OCI-LY7 (cell line): Measurements from ENCODE around the gene ASIC3. TPM values are rescaled to one million over a fixed set of nuclear protein-coding genes. Genes with fewer than 3 reads are reported as not detected.

ENCODE experiments used
- BruUV-seq: library from RNA; stranded (reverse); fragments of 400-500 nt; replicated peaks from 2 replicates; lab custom pipeline; 2021; lab: Mats Ljungman, UMichigan
- CTCF ChIA-PET: fragments of 300-600 bp; sonication (Branson Sonifier 250); formaldehyde crosslinking; loops from one replicate; lab custom pipeline; 2022; ENCODE audit warnings: antibody characterized with exemption; ENCODE audit not compliant: unreplicated experiment; lab: Charles Lee
- POLR2A ChIA-PET: fragments of 300-600 bp; sonication (Branson Sonifier 250); formaldehyde crosslinking; loops from one replicate; lab custom pipeline; 2022; ENCODE audit warnings: antibody characterized with exemption; lab: Charles Lee
- DNase-seq: peaks from one replicate; pipeline ENCODE4 v3.0.0-alpha.2; 2015; ENCODE audit warnings: low spot score
- H2AFZ ChIP-seq: fragments of 200-600 bp; sonication (generic), shearing (Covaris generic); 2 replicates; pipeline ENCODE4 v1.6.1; 2014; ENCODE audit warnings: mild to moderate bottlenecking, antibody characterized with exemption, low read length, moderate library complexity
- H3K27ac ChIP-seq: fragments of 200-600 bp; sonication (generic); 2 replicates; pipeline ENCODE4 v1.5.1; 2014; ENCODE audit warnings: mixed run types, low read depth, mild to moderate bottlenecking, moderate library complexity, low read length, inconsistent platforms; ENCODE audit not compliant: poor library complexity, severe bottlenecking
- H3K36me3 ChIP-seq: fragments of 200-600 bp; sonication (generic); 2 replicates; pipeline ENCODE4 v1.6.1; 2014; ENCODE audit warnings: mild to moderate bottlenecking, antibody characterized with exemption, low read length, moderate library complexity, mixed read lengths; ENCODE audit not compliant: insufficient read depth
- H3K4me1 ChIP-seq: fragments of 200-600 bp; sonication (generic); 2 replicates; pipeline ENCODE4 v1.5.1; 2014; ENCODE audit warnings: mild to moderate bottlenecking, low read length; ENCODE audit not compliant: insufficient read depth, poor library complexity, severe bottlenecking
- H3K4me2 ChIP-seq: fragments of 200-600 bp; sonication (generic); 2 replicates; pipeline ENCODE4 v1.6.1; 2014; ENCODE audit warnings: mild to moderate bottlenecking, low read length
- H3K4me3 ChIP-seq: fragments of 200-600 bp; sonication (generic); 2 replicates; pipeline ENCODE4 v1.5.1; 2014; ENCODE audit warnings: mild to moderate bottlenecking, low read depth, low read length; ENCODE audit not compliant: poor library complexity, severe bottlenecking
- H3K79me2 ChIP-seq: fragments of 200-600 bp; sonication (generic); 2 replicates; pipeline ENCODE4 v1.6.1; 2016; ENCODE audit warnings: low read depth, mild to moderate bottlenecking, low read length, moderate library complexity, mixed read lengths; ENCODE audit not compliant: insufficient read depth
- H3K9me2 ChIP-seq: fragments of 200-600 bp; sonication (generic); 2 replicates; pipeline ENCODE4 v1.6.1; 2016; ENCODE audit warnings: mild to moderate bottlenecking, low read length, mixed read lengths; ENCODE audit not compliant: insufficient read depth
- H3K9me3 ChIP-seq: fragments of 200-600 bp; sonication (generic); 2 replicates; pipeline ENCODE4 v1.6.1; 2014; ENCODE audit warnings: mild to moderate bottlenecking, mixed run types, low read length, mixed read lengths
- H4K20me1 ChIP-seq: fragments of 200-600 bp; sonication (generic); 2 replicates; pipeline ENCODE4 v1.6.1; 2014; ENCODE audit warnings: mild to moderate bottlenecking, antibody characterized with exemption, low read length, moderate library complexity, mixed read lengths; ENCODE audit not compliant: insufficient read depth
- CTCF ChIP-seq: fragments of 200-600 bp; sonication (generic); conservative IDR thresholded peaks from 2 replicates; pipeline ENCODE4 v1.5.1; 2014; ENCODE audit warnings: mild to moderate bottlenecking, antibody characterized with exemption, low read length, moderate library complexity, mixed read lengths
- EZH2phosphoT487 ChIP-seq: fragments of 200-600 bp; sonication (generic); IDR thresholded peaks from 2 replicates; pipeline ENCODE4 v1.6.1; 2018; ENCODE audit warnings: low read depth, borderline replicate concordance, mild to moderate bottlenecking, mixed run types, antibody characterized with exemption, low read length, moderate library complexity, mixed read lengths
- intact Hi-C: fragments of 100-400 bp; cut with micrococcal nuclease; formaldehyde crosslinking; loops from one replicate; pipeline ENCODE4 v1.10.0; 2022; ENCODE audit not compliant: unreplicated experiment
- total RNA-seq, 2 experiments: library from RNA; depleted of rRNA in 1 of 2; stranded (reverse); fragments of >200 nt in 1 of 2; shearing (Covaris generic) in 1 of 2; gene quantifications; 2 replicates each; pipeline ENCODE4 v1.2.3, GENCODE V29; 2014 to 2022

The ASIC3 gene
- total RNA-seq, 2 experiments from 2014 or later, result 3.3 to 14.8 TPM

GRCh38 chr7:150999497-151000230, 48.7 kb upstream of the ASIC3 start:
- Histone ChIP-seq H3K4me3 (no peak overlapping the region), H3K4me2 (no peak overlapping the region), H3K36me3 (no peaks in the 10 kb centered on the region), H3K79me2 (no peaks in the 10 kb centered on the region), H3K4me1 (peaks cover 15% of the 10 kb centered on the region), H3K9me2 (no peaks in the 10 kb centered on the region), H2AFZ (no peak overlapping the region), H3K27ac (no peak overlapping the region), H4K20me1 (no peaks in the 10 kb centered on the region), H3K9me3 (no peaks in the 10 kb centered on the region)
- intact Hi-C loops, result no loop called here
- no peak for TF ChIP-seq EZH2phosphoT487
- TF ChIP-seq CTCF, result no peak
- no peak for DNase-seq
- ChIA-PET CTCF (no interaction called here), POLR2A (interaction anchor here (0.6 kb wide), 2 partner anchors 16 to 64 kb away, joined by 3 read pairs; no protein-coding TSS in a partner anchor)
- BruUV-seq, result no TSS peak

- Histone ChIP-seq H3K4me3 (no peak overlapping the region), H3K79me2 (no peaks in the 10 kb centered on the region), H3K9me2 (no peaks in the 10 kb centered on the region), H3K4me2 (no peak overlapping the region), H4K20me1 (no peaks in the 10 kb centered on the region), H3K27ac (no peak overlapping the region), H2AFZ (no peak overlapping the region), H3K36me3 (no peaks in the 10 kb centered on the region), H3K4me1 (peaks cover 9% of the 10 kb centered on the region), H3K9me3 (no peaks in the 10 kb centered on the region)
- no peak for DNase-seq
- CTCF ChIA-PET, result interaction anchor here (0.5 kb wide), 1 partner anchor 62 kb away, joined by 3 read pairs; no protein-coding TSS in a partner anchor
- no peak for TF ChIP-seq CTCF
- no peak for TF ChIP-seq EZH2phosphoT487
- intact Hi-C loops, result no loop called here
- BruUV-seq, result no TSS peak
- POLR2A ChIA-PET, result no interaction called here
These were observed 47.3 kb upstream of the ASIC3 start for GRCh38 chr7:151000897-151001495.

- Histone ChIP-seq H3K4me1 (peaks cover 8% of the 10 kb centered on the region), H3K79me2 (no peaks in the 10 kb centered on the region), H4K20me1 (no peaks in the 10 kb centered on the region), H3K4me2 (no peak overlapping the region), H3K9me2 (no peaks in the 10 kb centered on the region), H3K9me3 (no peaks in the 10 kb centered on the region), H3K36me3 (no peaks in the 10 kb centered on the region), H3K4me3 (no peak overlapping the region), H2AFZ (no peak overlapping the region), H3K27ac (no peak overlapping the region)
- CTCF ChIA-PET, result no interaction called here
- TF ChIP-seq CTCF, result no peak
- no peak for TF ChIP-seq EZH2phosphoT487
- no TSS peak for BruUV-seq
- POLR2A ChIA-PET, result no interaction called here
- DNase-seq, result no peak
- intact Hi-C loops, result no loop called here
These were observed 46.8 kb upstream of the ASIC3 start for GRCh38 chr7:151001546-151001945.
